ENCODE measurements around the gene SHROOM3.

- no peak for TF ChIP-seq POLR2A (IDR thresholded peaks at IDR 0.05)
- TF ChIP-seq, protein P1, sequence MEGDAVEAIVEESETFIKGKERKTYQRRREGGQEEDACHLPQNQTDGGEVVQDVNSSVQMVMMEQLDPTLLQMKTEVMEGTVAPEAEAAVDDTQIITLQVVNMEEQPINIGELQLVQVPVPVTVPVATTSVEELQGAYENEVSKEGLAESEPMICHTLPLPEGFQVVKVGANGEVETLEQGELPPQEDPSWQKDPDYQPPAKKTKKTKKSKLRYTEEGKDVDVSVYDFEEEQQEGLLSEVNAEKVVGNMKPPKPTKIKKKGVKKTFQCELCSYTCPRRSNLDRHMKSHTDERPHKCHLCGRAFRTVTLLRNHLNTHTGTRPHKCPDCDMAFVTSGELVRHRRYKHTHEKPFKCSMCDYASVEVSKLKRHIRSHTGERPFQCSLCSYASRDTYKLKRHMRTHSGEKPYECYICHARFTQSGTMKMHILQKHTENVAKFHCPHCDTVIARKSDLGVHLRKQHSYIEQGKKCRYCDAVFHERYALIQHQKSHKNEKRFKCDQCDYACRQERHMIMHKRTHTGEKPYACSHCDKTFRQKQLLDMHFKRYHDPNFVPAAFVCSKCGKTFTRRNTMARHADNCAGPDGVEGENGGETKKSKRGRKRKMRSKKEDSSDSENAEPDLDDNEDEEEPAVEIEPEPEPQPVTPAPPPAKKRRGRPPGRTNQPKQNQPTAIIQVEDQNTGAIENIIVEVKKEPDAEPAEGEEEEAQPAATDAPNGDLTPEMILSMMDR (IDR thresholded peaks at IDR 0.05), result no peak
Measured at GRCh38 chr4:76458825-76459224, 23.8 kb downstream of the SHROOM3 start.

All from Peyer's patch (tissue), 4 donors.